HG02840 (cell line): Measurements from ENCODE around the gene ZNF792.
"Not testable (repeated sequence)": the region's sequence is repeated elsewhere in the genome, so short reads cannot be mapped to it uniquely, and the experiment has no call there.

Experiments used
- ATAC-seq: cut with Tn5 transposase; IDR thresholded peaks from one replicate; pipeline ENCODE4 v1.9.1; 2021; ENCODE audit warnings: mild to moderate bottlenecking, moderate library complexity, moderate number of reproducible peaks; ENCODE audit not compliant: unreplicated experiment, low FRiP score

The ZNF792 gene

GRCh38 chr19:34975056-34975455 is 11.0 kb upstream of the ZNF792 start:
- no peak for ATAC-seq

- ATAC-seq: no peak
Measured at GRCh38 chr19:34974646-34975045, 10.6 kb upstream of the ZNF792 start.

GRCh38 chr19:34972163-34972705 is 8.2 kb upstream of the ZNF792 start:
- ATAC-seq: no peak

GRCh38 chr19:34970185-34970780 is 6.3 kb upstream of the ZNF792 start:
- not testable (repeated sequence) for ATAC-seq

GRCh38 chr19:34969721-34970120 is 5.7 kb upstream of the ZNF792 start:
- no peak for ATAC-seq

GRCh38 chr19:34967551-34967950 is 3.5 kb upstream of the ZNF792 start:
- ATAC-seq: no peak

- not testable (repeated sequence) for ATAC-seq
Measured at GRCh38 chr19:34965505-34965904, 1.5 kb upstream of the ZNF792 start.

- no peak for ATAC-seq
Measured at GRCh38 chr19:34964598-34964997, 569 bp upstream of the ZNF792 start.

GRCh38 chr19:34962687-34963572 is 1.1 kb downstream of the ZNF792 start:
- no peak for ATAC-seq

- no peak for ATAC-seq
Measured at GRCh38 chr19:34961775-34962686, 2.0 kb downstream of the ZNF792 start.

GRCh38 chr19:34960940-34961679 is 2.9 kb downstream of the ZNF792 start:
- ATAC-seq: no peak

GRCh38 chr19:34960103-34960805 is 3.8 kb downstream of the ZNF792 start:
- ATAC-seq: no peak

GRCh38 chr19:34959021-34959420 is 5.0 kb downstream of the ZNF792 start:
- ATAC-seq: no peak

- no peak for ATAC-seq
Measured at GRCh38 chr19:34957830-34958751, 5.9 kb downstream of the ZNF792 start.

GRCh38 chr19:34953092-34953491 is 10.9 kb downstream of the ZNF792 start:
- ATAC-seq: no peak

GRCh38 chr19:34943861-34944573 is 20.0 kb downstream of the ZNF792 start:
- no peak for ATAC-seq

GRCh38 chr19:34938886-34939285 is 25.1 kb downstream of the ZNF792 start:
- no peak for ATAC-seq

- ATAC-seq: no peak
Measured at GRCh38 chr19:34936184-34936583, 27.8 kb downstream of the ZNF792 start.
